Measurements from ENCODE around the gene SCLT1.

SCLT1 gene

DNA sequence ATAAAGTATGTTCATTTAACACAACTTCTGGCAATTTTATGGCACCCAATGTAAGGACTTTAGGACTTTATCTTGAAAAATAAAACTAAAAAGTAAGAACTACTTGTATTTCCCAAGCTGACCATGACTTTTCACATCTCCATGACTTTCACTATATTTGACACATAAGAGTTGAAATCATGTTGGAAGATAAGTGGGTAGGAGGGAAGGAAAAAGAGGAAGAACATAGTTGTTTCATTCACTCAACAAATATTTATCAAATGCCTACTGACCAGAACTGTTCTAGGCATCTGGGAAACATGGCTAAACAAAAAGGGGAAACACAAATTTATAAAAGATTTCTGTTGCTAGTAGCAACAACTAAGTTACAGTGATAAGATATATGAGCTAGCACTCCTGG lies 16.0 kb downstream of the SCLT1 start:
- no peak for DNase-seq (ENCODE audit: low spot score)

DNA sequence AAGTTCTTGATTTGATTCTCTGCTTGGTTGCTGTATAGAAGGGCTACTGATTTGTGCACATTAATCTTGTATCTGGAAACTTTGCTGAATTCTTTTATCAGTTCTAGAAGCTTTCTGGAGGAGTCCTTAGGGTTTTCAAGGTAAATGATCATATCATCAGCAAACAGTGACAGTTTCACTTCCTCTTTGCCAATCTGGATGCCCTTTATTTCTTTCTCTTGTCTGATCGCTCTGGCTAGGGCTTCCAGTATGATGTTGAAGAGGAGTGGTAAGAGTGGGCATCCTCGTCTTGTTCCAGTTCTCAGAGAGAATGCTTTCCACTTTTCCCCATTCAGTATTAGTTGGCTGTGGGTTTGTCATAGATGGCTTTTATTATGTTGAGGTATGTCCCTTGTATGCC lies 23.8 kb downstream of the SCLT1 start:
- DNase-seq (ENCODE audit: low spot score) = peak; percentile 27

DNA sequence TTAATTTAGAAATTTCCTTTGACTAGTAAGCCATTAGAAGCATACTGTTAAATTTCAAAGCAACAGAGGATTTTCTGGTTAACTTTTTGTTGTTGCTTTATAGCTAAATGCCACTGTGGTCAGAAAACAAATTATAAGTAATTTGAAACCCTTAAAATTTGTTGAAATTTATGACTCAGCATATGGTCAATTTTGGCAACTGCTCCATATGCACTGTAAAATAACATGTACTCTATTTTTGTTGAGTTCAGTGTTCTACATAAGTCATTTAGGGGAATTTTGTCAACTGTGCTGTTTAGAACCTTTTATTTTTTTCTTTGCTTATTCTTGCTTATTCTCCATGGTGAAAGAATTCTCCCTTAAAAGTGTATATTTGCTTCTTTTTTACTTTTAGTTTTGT lies 28.6 kb downstream of the SCLT1 start:
- DNase-seq (ENCODE audit: low spot score) = no peak

DNA sequence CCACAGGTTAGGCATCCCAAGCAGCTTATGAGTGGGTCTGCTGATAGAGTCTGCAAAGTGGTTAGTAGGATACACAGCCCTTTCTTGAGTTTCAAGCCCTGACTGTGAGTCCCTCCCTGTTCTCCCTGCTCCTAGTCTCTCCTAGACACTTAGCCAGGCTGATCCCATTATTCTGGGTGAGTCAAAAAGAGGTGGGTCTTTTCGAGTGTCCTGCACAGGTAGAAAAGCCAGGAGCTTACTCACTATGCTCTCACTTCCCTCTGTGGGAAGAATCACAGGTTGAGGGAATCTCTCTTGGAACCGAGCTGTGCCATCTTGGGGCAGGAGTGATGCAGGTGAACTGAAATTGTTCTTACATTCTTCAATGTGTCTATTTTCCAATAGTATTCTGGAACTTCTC lies 29.7 kb downstream of the SCLT1 start:
- DNase-seq (ENCODE audit: low spot score) = no peak

DNA sequence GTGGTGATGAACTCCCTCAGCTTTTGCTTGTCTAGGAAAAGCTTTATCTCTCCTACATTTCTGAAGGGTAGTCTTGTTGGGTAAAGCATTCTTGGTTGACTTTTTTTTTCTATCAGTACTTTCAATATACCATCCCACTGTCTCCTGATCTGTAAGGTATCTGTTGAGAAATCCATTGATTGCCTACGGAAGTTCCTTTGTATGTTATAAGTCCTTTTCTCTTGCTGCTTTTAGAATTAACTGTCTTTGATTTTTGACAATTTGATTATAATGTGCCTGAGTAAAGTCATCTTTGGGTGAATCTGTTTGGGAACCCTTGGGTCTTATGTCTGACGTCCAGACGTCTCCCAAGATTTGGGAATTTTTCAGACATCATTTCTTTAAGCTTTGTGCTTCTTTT lies 30.8 kb downstream of the SCLT1 start:
- no peak for DNase-seq (ENCODE audit: low spot score)

DNA sequence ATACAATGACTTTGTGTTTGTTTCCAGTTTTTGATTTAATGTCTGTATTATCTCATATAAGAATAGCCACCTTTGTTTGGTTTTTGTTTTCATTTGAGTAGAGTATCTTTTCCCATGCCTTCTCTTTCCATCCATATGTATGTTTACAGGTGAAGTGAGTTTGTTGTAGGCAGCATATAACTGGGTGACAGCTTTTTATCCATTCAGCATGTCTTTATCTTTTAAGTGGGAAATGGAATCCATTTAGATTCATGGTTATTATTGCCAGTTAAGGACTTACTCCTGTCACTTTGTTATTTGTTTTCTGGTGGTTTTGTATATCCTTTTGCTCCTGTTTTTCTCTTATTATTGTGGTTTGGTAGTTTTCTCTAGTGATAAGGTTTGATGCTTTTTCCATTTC lies 34.3 kb downstream of the SCLT1 start:
- DNase-seq (ENCODE audit: low spot score) = no peak

DNA sequence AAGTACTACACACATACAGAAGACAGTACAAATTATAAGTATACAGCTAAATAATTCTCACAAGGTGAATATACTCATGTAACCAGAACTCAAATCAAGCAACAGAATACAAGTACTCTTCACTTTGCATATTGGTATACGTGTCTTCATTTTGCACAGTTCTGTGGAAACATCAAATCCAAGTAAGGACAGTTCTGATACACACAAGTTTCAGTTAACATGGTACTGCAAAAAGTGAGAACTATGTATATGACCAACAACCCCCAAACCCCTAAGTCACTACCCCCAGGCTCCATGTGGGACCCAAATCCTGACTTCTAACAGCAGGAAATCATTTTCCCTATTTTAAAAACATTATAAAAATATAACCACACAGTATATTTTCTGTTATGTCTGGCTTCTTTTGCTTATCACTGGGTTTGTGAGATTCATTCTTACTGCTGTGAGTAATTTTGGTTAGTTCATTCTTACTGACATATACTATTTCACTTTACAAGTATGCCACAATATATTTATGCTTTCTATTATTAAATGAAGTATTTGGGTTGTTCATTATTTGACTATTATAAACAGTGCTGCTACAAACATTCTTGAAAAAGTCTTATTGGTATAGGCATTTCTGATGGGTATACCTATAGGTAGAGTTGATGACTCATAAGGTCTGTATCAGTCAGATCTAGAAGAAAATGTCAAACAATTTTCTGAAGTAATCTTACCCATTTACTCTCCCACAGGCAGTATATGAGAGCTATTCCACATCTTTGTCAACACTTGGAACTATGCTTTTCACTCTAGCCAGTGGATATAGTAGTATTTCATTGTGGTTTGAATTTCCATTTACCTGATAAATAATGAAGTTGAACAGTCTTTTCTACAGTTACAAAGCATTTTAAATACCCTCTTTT lies 47.0 kb downstream of the SCLT1 start:
- DNase-seq (ENCODE audit: low spot score) = no peak

DNA sequence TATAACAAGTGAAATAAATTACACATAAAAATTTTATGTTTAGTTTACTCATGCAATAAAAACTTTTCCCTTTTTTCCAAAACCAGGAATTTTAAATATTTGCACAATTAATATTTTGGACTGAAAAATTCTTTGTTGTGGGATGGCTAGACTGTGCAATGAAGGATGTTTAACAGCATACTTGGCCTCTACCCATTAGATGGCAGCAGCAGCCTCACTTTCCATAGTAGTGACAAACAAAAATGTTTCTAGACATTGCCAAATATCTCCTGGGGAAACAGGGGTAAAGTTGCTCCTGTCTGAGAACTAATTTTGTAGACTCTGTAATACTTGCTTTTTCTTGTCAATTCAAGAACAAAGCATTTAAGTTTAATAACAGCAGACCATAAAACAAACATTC lies 49.8 kb downstream of the SCLT1 start:
- peak; percentile 11 for DNase-seq (ENCODE audit: low spot score)

DNA sequence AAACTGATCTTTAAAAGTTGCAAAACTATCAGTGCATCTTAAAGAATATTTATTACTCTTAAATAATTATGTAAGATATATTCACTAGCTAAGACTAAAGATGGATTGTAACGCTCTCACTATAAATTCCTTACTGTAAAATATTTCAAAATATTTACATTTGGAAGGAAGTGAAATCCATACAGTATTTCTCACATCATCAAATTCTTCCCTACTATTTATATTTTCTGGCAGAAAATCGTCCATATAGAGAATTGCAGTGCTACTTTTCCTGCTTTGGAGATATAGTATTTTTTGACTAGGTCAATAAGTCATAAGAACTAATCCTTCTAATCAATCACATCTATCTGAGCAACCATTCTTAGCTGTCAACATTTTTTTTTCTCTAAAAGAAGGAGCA lies 52.9 kb downstream of the SCLT1 start:
- no peak for DNase-seq (ENCODE audit: low spot score)

DNA sequence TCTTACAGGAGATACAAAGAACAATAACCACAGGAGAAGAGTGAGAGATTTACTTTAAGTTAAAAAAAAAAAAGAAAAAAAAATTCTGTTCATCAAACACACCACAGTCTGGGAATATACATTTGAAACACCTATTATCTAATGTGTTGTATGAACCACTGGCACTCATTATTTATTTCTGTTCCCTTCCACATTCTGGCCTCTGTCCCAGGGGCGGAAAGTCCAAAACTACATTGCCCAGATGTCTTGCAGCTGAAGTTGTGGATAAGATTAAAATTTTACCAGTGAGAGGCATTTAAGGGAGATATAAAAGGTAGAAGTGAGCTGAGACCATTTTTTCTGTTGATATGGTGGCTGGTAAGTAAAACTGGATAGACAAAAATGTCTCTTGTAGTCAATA lies 56.2 kb downstream of the SCLT1 start:
- no peak for DNase-seq (ENCODE audit: low spot score)

DNA sequence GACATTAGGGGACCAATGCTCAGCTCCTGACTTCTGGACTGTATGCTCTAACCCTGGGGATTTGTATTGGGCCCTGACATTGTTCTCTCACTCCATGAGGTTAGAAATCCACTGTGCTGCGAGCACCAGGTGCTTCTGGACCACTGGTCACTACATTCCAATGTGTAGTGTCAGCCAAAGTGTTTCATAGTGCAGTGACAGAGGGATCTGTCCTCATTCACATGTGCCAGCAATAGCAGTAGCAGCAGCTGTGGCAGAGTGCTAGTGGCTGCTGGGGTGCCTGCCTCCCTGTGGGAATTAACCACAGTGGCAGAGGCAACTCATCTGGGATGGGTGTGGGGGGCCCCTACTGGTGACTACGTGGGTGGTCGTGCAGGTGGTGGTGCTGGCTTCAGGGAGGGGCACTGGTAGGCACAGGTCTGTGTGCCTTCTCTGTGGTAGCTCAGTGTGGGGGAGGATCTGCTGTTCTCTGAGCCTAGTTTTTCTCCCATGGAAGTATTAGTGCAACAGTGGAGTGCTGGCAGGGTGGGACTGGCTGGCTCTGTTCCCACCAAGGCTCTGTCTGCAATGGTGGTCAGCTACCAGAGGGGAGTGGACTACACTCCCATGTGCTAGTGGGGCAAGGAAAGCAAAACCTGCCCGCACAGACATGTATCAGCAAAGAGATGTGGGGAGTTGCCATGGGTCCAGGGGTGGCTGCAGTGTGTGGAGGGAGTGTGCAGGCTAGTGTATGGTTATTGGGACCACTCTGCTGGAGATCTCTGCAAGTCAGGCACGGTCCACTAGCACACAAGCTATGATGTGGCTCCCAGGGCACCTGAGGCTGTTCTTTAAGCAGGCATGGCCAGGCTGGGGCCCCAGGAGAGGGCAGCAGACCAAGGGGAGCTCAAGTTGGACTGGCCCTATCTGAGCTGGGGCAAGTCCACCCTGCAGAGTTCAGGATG lies 78.5 kb downstream of the SCLT1 start:
- no peak for DNase-seq (ENCODE audit: low spot score)

DNA sequence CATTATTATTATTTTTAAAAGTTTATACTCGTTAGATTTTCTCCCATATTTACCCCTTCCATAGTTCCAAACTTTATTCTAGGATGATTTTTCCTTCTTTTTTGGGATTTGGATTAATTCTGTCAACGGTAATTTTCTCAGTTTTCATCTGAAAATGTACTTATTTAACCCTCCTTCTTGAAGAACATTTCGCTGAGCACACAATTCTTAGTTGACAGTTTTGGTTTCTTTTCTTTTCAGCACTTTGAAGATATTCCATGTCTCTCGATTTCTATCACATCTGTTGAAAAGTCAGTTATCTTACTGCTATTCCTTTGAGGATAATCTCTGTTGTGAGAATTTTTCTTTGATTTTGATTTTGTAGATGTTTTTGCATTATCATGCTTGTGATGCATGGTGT lies 85.2 kb downstream of the SCLT1 start:
- DNase-seq (ENCODE audit: low spot score) = no peak

DNA sequence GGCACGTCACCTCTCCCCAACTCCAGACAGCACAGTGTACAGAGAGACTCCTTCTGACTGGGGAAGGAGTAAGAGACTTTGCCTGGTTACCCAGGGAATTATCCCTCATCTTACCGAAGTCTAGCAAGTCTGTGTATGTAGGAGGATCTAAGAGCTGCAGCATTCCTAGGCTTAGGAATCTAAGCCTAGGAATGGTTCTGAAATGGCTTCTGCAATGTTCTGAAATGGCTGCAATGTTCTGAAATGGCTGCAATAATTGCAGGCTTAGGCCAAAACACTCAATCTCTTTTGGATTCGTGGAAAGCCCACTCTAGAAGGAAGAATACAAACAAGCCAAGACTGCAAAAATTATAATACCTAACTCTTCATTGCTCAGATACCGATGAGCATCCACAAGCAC lies 106.4 kb downstream of the SCLT1 start:
- no peak for DNase-seq (ENCODE audit: low spot score)

DNA sequence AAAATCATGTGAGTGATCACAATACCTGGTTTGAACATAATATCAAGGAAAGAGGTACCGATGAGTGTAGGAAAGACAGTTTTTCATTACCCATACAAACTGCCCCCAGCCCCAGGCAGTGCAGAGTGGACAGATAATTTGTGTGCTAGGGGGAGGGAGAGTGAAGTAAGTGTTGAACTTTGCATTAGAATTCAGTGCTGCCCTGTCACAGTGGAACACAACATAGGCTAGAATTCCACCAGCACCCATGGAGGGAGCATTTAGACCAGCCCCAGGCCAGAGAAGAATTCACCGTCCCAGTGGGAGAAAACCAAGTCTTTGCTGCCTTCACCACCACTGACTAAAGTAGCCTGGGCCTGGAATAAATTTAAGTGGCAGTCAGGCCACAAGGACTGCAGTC lies 107.3 kb downstream of the SCLT1 start:
- no peak for DNase-seq (ENCODE audit: low spot score)

DNA sequence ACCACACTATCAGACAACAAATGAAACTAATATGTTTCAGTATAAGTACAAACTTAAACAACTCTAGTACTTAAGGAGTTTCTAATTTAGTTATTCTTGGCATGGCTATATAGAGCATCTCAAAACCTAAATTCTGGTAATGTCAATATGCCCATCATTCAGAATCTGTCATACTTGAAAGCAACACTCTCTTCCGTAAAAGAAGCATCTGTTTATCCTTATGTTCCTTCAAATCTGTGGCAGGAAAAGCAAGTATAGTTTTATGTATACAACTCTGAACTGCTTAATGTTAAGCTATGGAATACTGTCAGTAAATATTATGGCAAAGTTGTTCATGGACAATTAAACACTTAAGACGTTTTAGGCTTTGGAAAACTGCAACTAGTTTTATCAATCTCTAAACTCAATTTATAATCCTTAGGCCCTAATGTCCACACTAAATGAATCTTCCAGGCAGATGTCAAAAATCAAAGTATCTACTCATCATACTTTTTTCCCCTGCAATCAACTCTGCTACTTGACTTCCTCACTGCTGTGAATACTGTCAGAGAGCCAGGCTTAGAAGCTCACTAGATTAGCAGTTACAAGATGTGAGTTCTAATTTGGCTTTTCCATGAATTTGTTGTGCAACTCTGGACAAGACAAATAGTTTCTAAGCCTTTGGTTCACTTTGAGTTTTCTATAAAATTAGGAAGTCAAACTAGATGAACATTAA lies 109.4 kb downstream of the SCLT1 start:
- DNase-seq (ENCODE audit: low spot score) = no peak

DNA sequence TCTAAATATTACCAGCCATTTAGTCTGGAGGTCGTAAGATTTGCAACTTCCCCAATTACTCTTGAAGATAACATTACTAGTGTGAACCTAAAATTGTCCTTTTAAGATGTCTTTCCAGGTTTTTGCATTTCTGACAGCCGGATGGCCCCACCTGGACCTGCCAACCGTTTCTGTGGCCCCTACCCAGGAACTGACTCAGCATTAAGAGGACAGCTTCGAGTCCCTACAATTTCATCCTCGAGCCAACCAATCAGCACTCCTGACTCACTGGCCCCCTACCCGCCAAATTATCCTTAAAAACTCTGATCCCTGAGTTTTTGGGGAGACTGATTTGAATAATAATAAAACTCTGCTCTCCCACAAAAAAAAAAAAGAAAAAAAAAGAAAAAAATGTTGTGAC lies 112.0 kb downstream of the SCLT1 start:
- DNase-seq (ENCODE audit: low spot score) = no peak

DNA sequence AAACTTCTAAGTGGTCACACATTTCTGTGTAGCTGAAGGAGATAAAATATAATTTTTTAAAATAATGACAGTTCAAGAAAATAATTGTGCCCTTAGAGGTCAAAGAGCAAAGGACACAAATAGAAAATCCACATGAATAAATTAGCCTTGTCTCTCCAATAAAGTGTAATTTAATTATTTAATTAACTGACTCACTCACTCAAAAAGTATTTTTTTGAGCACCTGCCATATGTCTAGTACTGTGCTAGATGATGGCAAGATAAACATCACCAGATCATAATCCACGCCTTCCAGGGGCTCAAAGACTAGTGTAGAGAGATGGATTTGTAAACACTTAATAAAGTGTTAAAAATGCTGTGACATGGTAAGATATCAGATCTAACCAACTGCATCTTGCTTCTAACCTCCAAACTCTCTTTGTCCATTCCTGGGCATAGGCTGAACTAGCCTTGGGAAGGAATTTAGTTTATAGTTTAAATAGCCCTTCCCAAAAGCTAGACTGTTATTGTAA lies 112.5 kb downstream of the SCLT1 start:
- DNase-seq (ENCODE audit: low spot score) = no peak

DNA sequence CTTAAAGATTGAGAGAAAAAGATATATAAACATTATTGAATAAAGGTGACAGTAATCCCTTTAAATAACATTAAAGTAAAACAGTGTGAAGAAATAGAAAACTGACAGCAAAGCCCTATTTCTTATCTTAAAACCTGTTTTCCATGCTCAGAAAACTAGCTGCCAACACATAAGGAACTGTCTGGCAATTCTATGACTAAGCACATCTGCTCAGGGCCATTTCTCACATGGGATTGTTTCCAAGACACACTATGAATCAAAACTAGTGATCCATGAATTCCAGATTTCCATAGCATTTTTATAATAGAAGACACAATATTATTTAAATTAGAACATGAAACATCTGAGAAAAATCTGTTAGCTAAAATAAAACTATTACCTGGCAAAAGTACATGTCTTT lies 113.4 kb downstream of the SCLT1 start:
- DNase-seq (ENCODE audit: low spot score) = no peak

DNA sequence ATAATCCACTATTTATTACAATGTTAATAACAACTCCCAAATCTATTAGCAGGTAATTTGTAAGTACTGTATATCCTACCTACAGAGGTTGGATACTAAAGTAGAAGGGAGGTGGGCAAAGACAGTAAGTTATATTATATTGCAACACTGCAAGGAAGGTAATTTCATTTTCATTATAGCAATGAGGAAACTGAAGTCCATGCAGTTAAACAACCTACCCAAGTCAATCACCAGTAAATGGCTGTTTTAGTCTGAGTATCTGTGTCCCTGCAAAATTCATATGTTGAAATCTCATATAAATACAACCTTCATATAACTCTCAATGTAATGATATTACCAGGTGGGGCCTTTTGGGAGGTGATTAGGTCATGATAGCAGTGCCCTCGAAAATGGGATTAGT lies 114.4 kb downstream of the SCLT1 start:
- no peak for DNase-seq (ENCODE audit: low spot score)

DNA sequence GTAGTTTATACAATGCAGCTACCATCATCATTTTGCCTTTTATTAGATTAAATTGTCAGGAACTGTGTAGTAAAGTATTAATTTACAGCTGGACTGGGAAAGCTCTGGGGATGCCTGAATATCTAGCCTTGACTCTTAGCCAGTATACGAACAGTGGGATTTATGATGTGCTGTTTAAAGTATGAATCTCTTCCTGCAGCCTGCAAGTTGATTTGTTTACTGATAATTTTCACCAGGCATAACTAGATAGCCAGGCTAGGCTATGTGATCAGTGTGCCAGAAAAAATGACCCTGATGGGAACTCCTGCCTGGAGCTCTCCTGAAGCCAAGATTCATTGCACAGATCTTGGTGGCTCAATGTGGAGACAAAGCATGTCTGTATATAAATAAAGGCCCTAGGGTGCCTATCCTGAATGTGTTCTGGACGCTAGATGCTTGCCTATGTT lies 119.2 kb downstream of the SCLT1 start:
- no peak for DNase-seq (ENCODE audit: low spot score)

DNA sequence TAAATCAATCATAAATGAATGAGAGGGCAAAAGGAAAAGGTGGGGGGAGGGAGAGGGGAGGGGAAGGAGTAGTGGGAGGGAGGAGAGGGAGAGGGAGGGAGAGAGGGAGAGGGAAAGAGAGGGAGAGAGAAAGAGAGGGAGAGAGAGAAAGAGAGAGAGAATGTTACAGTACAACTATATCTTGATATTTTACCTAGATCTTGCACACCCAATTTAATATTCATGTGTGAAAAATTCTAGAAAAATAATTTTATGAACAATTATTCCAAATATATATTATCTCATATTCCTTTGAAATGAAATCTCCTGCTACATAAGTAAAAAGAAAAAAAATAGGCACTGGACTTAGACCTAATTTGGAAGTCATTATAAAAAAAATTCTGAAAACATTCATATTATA lies 120.0 kb downstream of the SCLT1 start:
- no peak for DNase-seq (ENCODE audit: low spot score)

DNA sequence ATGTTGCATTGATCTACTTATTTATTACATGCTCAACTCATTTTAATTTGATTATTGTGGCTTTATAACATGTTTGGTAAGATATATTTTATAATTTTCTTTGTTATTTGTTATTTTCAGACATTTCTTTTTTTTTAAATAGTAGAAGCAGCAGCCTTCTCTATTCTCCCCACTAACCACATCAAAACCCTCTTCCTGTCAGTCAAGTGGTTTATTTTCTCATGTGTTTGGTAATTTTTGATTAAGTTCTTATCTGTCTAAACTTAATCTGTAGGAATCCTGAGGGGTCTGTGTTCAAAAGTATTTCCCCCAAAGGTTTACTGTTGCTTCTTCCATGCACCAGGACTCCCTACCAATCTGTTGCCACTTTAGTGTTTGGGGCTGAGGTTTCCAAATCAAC lies 131.9 kb downstream of the SCLT1 start:
- no peak for DNase-seq (ENCODE audit: low spot score)

Data from NAMALWA (cell line).